Measurements from ENCODE around the gene RET.

DNA sequence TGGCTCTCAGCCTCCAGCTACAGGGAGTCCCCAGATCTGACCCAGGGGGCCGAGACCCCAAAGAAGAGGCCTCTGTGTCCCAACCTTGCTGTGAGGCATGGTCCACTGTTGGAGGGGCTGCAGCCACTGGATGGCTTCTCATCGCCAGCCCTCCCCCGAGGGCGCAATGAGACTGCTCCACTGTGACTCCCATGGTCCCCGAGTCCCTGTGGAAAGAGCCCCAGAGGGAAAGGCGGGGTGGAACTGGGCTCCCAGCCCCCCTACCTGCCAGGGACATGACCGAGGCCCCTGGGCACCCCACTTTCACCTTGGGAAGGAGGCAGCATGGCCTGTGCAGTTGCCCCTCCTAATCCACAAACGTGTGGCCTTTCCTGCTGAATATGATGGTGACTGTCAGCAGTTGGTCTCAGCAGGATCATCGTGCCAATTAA is 33.5 kb upstream of the RET start:
- TF ChIP-seq EP300 (IDR thresholded peaks at IDR 0.05) = no peak
- TF ChIP-seq, protein P1, sequence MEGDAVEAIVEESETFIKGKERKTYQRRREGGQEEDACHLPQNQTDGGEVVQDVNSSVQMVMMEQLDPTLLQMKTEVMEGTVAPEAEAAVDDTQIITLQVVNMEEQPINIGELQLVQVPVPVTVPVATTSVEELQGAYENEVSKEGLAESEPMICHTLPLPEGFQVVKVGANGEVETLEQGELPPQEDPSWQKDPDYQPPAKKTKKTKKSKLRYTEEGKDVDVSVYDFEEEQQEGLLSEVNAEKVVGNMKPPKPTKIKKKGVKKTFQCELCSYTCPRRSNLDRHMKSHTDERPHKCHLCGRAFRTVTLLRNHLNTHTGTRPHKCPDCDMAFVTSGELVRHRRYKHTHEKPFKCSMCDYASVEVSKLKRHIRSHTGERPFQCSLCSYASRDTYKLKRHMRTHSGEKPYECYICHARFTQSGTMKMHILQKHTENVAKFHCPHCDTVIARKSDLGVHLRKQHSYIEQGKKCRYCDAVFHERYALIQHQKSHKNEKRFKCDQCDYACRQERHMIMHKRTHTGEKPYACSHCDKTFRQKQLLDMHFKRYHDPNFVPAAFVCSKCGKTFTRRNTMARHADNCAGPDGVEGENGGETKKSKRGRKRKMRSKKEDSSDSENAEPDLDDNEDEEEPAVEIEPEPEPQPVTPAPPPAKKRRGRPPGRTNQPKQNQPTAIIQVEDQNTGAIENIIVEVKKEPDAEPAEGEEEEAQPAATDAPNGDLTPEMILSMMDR (IDR thresholded peaks at IDR 0.05) = no peak
